GM18520 (cell line): ENCODE data around the gene KHNYN.

Experiments
- ATAC-seq: cut with Tn5 transposase; IDR thresholded peaks from one replicate; pipeline ENCODE4 v1.9.1; 2021; ENCODE audit not compliant: unreplicated experiment

KHNYN gene

DNA sequence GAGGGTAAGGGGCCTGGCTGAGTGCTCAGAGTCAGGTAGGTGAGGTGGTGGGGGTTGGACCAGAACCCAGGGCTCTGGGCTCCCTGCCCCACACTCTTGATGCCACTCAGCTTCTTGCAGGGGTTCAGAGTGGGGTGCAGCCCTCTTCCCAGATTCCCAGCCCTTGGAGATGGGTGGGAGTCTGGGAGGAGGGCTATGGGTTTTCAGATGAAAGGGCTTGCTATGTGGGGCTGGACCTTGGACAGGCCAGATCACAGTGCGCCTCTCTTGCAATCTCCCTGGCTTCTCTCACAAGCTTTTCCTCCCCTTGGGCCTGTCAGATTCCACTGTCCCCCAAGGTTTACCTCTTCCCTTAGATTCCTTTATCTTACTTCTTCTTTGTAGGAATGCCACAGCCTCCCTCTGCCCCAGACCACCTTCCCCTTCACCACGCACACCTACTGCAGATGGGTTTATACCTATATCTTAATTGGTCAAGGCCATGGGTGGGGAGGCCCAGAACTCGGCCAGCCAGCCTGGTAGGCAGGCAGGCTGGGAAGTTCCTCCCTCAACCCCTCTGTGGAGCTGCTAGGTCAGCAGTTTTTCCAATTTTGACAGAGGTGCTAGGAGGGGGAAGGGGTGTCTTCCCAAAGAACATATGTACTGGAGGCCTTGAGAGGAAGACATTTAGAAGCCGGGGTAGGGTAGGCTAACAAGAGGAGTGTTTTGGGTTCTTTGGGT is 29.6 kb upstream of the KHNYN start:
- ATAC-seq, result no peak

DNA sequence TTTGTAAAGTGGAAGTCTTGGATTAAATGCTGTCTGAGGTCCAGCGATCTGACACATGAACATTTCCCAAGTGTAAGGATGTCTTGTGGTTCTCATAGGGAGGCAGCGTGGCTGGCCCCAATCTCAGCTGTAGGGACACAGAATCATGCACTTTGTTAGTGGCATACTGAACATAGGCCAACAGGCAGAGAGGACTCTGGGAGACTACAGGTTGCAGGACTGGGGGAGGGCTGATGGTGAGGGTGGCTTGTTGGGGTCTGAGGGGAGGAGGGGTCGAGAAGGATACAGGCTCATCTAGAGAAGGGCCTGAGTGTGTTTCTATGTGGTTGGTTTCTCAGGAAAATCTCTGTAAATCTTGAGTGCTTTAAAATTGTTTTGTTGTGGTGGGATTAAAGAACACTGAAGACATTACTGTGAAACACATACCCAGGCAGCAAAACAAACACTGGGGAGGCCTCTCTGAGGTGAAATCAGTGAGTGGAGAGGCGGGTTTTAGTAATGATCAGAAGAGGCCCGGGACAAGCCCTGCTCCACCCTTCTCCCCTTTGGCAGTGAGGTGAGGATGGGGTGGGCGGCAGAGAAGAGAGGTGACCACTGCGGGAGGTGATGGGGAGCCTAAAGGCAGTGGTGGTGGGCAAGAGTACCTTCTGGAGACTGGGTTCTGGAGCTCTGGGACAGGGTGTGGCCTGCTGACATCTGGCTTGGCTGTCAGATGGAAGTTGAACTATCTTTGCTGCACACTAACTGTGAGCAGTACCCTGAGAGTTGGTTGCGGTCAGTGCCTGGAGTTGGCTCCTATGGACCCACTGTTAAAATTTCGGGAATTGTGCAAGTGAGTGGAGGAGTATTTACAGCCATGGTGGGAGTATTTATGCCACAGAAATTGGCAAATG is 27.7 kb upstream of the KHNYN start:
- no peak for ATAC-seq

GRCh38 chr14:24403294-24403998 is 26.3 kb upstream of the KHNYN start:
- ATAC-seq, result no peak

- ATAC-seq, result no peak
Observed at GRCh38 chr14:24404814-24405213, 24.9 kb upstream of the KHNYN start.

- no peak for ATAC-seq
Observed at GRCh38 chr14:24406416-24406815, 23.3 kb upstream of the KHNYN start.

GRCh38 chr14:24407608-24408325 is 22.0 kb upstream of the KHNYN start:
- ATAC-seq, result no peak

DNA sequence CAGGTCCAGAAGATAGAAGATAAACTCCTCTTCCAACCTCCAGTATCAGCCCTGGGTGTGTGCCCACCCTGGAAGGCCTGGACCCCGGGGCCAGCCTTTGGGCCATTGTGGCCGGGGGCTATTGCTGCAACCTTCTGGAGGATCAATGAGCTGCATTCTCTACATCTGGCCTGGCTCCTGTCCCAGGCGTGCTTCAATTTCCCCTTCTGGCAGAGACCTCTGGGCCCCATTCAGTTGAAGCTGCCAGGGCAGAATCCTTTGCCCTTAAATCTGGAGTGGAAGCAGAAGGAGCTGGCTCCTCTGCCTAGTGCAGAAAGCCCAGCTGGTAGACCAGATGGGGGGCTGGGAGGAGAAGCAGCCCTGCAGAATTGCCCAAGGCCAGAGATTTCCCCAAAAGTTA is 21.0 kb upstream of the KHNYN start:
- ATAC-seq, result no peak

GRCh38 chr14:24409192-24409591 is 20.6 kb upstream of the KHNYN start:
- no peak for ATAC-seq

- no peak for ATAC-seq
Observed at GRCh38 chr14:24409956-24410355, 19.8 kb upstream of the KHNYN start.

- ATAC-seq, result no peak
Observed at GRCh38 chr14:24411443-24412389, 18.0 kb upstream of the KHNYN start.

DNA sequence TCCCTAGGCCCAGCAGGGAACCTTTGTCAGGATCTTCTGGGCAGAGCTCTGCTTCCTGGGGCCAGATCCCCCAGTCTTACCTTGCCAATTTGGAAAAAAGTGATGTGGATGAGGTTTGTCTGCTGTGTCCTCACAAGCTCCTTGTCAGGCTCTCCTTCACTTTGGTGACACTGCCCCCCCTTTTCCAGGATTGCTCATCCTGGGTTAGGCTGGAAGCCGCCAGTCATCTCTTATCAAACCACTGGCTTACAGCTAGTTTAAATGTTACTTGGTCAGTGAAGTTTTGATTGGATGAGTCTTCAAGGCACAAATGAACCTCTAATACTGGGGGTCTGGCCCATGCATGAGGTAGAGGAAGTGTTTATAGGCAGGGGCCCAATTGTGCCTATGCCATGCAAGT is 15.7 kb upstream of the KHNYN start:
- ATAC-seq, result no peak

DNA sequence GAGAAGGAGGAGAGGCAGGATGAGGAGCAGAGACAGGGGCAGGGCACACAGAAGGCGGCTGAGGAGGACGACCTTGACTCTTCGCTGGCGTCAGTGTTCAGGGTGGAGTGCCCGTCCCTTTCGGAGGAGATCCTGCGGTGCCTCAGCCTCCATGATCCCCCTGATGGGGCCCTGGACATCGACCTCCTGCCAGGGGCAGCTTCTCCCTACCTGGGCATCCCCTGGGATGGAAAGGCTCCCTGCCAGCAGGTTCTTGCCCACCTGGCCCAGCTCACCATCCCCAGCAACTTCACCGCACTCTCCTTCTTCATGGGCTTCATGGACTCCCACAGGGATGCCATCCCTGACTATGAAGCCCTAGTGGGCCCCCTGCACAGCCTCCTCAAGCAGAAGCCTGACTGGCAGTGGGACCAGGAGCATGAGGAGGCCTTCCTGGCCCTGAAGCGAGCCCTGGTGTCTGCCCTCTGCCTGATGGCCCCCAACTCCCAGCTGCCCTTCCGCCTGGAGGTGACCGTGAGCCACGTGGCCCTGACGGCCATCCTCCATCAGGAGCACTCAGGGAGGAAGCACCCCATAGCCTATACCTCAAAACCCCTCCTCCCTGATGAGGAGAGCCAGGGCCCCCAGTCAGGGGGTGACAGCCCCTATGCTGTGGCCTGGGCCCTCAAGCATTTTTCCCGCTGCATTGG is 14.9 kb upstream of the KHNYN start:
- ATAC-seq, result no peak

DNA sequence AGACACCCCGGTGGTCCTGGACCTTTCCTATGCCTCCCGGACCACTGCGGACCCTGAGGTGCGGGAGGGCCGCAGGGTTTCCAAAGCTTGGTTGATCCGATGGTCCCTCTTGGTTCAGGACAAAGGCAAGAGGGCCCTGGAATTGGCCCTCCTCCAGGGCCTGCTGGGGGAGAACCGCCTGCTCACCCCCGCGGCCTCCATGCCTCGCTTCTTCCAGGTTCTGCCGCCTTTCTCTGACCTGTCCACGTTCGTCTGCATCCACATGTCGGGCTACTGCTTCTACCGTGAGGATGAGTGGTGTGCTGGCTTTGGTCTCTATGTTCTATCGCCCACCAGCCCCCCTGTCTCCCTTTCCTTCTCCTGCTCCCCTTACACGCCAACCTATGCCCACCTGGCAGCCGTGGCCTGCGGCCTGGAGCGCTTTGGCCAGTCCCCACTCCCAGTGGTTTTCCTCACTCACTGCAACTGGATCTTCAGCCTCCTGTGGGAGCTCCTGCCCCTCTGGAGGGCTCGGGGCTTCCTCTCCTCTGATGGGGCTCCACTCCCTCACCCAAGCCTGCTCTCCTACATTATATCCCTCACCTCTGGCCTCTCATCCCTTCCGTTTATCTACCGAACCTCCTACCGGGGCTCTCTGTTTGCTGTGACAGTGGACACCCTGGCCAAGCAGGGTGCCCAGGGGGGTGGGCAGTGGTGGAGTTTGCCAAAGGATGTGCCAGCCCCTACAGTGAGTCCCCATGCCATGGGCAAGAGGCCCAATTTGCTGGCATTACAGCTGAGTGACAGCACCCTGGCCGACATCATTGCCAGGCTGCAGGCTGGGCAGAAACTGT is 14.1 kb upstream of the KHNYN start:
- ATAC-seq, result no peak

DNA sequence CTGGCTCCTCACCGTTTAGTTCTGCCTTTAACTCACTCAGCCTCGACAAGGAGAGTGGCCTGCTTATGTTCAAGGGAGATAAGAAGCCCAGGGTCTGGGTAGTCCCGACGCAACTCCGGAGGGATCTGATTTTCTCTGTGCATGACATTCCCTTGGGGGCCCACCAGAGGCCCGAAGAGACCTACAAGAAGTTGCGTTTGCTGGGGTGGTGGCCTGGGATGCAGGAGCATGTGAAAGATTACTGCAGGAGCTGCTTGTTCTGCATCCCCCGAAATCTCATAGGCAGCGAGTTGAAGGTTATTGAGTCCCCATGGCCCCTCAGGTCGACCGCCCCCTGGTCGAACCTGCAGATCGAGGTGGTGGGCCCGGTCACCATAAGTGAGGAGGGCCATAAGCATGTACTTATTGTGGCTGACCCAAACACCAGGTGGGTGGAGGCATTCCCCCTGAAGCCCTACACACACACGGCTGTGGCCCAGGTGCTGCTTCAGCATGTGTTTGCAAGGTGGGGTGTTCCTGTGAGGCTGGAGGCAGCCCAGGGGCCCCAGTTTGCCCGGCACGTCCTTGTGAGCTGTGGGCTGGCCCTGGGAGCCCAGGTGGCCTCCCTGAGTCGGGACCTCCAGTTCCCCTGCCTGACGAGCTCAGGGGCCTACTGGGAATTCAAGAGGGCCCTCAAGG is 13.4 kb upstream of the KHNYN start:
- no peak for ATAC-seq

- no peak for ATAC-seq
Observed at GRCh38 chr14:24416932-24417619, 12.7 kb upstream of the KHNYN start.

DNA sequence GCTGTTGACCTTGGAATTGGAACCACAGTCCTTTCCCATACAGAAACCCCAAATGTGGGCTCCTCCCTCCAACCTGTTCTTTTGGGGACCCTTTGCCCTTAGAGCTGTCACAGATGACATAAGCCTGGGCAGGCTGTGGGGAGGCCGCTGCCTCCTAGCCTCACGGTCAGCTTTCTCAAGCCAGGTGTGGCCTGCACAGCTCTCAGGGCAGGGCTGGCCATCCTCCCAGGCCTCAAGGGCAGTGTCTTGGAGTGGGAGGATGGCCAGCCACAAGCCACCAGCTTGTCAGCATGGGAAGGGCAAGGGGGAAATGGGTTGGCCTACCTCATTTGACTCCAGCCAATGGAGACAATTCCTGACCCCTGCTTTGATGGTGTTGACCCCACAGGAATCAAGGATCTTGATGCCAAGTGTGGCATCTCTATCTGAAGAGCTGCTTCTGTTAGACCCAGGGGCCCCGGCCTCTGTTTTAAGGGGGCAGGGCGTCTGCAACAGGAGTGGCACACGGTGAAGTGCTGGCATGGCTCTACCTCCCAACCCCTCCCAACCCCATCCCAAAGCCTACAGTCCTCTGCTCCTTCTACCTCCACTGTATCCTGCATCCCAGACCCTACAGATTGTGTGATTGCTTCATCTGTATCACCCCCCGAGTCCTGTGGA is 11.8 kb upstream of the KHNYN start:
- no peak for ATAC-seq

DNA sequence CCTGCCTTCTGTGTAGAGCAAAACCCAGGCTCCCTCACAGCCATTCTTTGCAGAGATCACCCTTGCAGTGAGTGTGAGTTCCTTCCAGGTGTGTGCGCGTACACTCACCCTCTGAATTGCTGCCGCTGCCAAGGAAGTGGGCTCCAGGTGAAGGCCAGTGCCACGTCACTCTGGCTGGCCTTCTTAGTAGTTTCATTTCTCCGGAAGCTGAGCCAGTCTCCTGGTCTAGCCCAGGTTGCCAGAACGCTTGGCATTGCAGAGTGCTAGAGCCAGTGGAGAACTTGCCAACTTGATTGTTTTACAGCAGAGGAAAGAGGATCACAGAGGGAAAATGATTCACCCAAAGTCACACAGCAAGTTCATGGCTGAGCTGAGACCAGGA is 11.3 kb upstream of the KHNYN start:
- ATAC-seq, result no peak
